SK-N-SH treated with all-trans-retinoic acid at 6 μM for 48 hours (cell line): ENCODE results near the gene ELMO1.

Experiments
- ARNTL ChIP-seq: fragments of 450-650 bp; formaldehyde crosslinking; IDR thresholded peaks from 2 replicates; pipeline ENCODE4 v1.5.0; 2020; ENCODE audit warnings: low read depth, mild to moderate bottlenecking, moderate library complexity, borderline replicate concordance
- BACH2 ChIP-seq: fragments of 250-450 bp; sonication (Bioruptor Pico); IDR thresholded peaks from 2 replicates; pipeline ENCODE4 v1.9.0; 2021; ENCODE audit warnings: mild to moderate bottlenecking, borderline replicate concordance
- SNAI2 ChIP-seq: fragments of 250-450 bp; sonication (Bioruptor Pico); IDR thresholded peaks from 2 replicates; pipeline ENCODE4 v1.5.0; 2020; ENCODE audit warnings: mild to moderate bottlenecking, moderate library complexity
- TCF4 ChIP-seq: fragments of 250-450 bp; sonication (Bioruptor Pico); IDR thresholded peaks from 2 replicates; pipeline ENCODE4 v1.8.0; 2021; ENCODE audit warnings: mild to moderate bottlenecking, moderate library complexity, borderline replicate concordance
- ZC3H10 ChIP-seq: fragments of 250-450 bp; sonication (Bioruptor Pico); IDR thresholded peaks from 2 replicates; pipeline ENCODE4 v1.5.1; 2021; ENCODE audit warnings: mild to moderate bottlenecking, moderate library complexity
- ZFP3 ChIP-seq: fragments of 250-450 bp; sonication (Bioruptor Pico); IDR thresholded peaks from 2 replicates; pipeline ENCODE4 v1.5.0; 2020; ENCODE audit warnings: mild to moderate bottlenecking, moderate library complexity
- ZFP30 ChIP-seq: fragments of 450-650 bp; formaldehyde crosslinking; IDR thresholded peaks from 2 replicates; pipeline ENCODE4 v1.5.0; 2022; ENCODE audit warnings: mild to moderate bottlenecking, moderate library complexity
- ZNF565 ChIP-seq: fragments of 450-650 bp; formaldehyde crosslinking; conservative IDR thresholded peaks from 2 replicates; pipeline ENCODE4 v1.5.0; 2020; ENCODE audit warnings: low read depth, mild to moderate bottlenecking, moderate library complexity
- TF ChIP-seq, protein P1 (sequence below): fragments of 250-450 bp; sonication (Bioruptor Pico); IDR thresholded peaks from 2 replicates; pipeline ENCODE4 v1.5.1; 2020; ENCODE audit warnings: low read depth, mild to moderate bottlenecking, moderate library complexity

DNA sequence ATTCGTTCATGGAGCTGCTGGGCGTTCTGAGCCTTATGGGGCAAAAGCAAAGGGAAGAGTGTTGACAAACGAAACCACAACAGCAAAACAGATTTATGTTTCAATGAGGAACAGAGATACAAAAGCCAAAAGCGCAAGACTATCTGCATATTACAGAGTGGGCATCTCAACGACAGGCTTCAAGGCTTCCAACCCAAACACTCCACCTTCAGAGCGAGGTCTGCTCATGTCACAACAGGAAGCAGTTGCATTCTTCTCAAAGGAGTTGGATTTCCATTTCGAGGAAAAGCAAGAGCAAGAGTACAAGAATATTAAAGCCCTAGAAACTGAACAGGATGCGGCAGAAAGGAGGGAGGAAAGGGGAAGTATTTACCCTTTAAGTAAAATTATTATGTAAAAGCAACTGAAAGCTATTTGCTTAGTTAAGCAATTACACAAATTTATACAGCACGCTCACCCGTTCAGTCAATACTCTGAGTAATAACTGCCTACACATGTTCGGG lies 189.3 kb downstream of the ELMO1 start:
- TF ChIP-seq SNAI2 (CRISPR knock-in tag) (no peak), ZC3H10 (CRISPR knock-in tag) (no peak), ZFP3 (CRISPR knock-in tag) (no peak), ZNF565 (CRISPR knock-in tag) (no peak), BACH2 (no peak), ARNTL (CRISPR knock-in tag) (no peak), TCF4 (CRISPR knock-in tag) (no peak), ZFP30 (CRISPR knock-in tag) (no peak)
- TF ChIP-seq, protein P1, sequence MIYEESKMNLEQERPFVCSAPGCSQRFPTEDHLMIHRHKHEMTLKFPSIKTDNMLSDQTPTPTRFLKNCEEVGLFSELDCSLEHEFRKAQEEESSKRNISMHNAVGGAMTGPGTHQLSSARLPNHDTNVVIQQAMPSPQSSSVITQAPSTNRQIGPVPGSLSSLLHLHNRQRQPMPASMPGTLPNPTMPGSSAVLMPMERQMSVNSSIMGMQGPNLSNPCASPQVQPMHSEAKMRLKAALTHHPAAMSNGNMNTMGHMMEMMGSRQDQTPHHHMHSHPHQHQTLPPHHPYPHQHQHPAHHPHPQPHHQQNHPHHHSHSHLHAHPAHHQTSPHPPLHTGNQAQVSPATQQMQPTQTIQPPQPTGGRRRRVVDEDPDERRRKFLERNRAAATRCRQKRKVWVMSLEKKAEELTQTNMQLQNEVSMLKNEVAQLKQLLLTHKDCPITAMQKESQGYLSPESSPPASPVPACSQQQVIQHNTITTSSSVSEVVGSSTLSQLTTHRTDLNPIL (CRISPR knock-in tag) = no peak
